HepG2 (cell line): ENCODE data around the gene EMC9. TPM values are rescaled to one million over a fixed set of nuclear protein-coding genes. Genes with fewer than 3 reads are reported as not detected.

Experiments
- DNMT1 ChIP-seq: sonication (generic); formaldehyde crosslinking; IDR thresholded peaks from 2 replicates; pipeline ENCODE4 v1.5.1; 2020; ENCODE audit warnings: mild to moderate bottlenecking, missing genetic modification reagents
- JUN ChIP-seq: sonication (generic); formaldehyde crosslinking; IDR thresholded peaks from 2 replicates; pipeline ENCODE4 v1.4.0; 2020; ENCODE audit warnings: mild to moderate bottlenecking, missing genetic modification reagents
- KAT2B ChIP-seq: fragments of 150-350 bp; IDR thresholded peaks from 2 replicates; pipeline ENCODE4 v1.6.1; 2014; ENCODE audit warnings: low read depth, low read length, borderline replicate concordance
- NFE2L1 ChIP-seq: sonication (generic); formaldehyde crosslinking; IDR thresholded peaks from 2 replicates; pipeline ENCODE4 v1.4.0; 2020; ENCODE audit warnings: missing genetic modification reagents, mild to moderate bottlenecking, borderline replicate concordance
- NR1H2 ChIP-seq: sonication (generic); formaldehyde crosslinking; IDR thresholded peaks from 2 replicates; pipeline ENCODE4 v1.8.1; 2022; ENCODE audit warnings: low read depth, missing genetic modification reagents, borderline replicate concordance
- PHF21A ChIP-seq: sonication (generic); formaldehyde crosslinking; IDR thresholded peaks from 2 replicates; pipeline ENCODE4 v1.5.0; 2020; ENCODE audit warnings: mild to moderate bottlenecking, missing genetic modification reagents
- ZNF33A ChIP-seq: sonication (generic); formaldehyde crosslinking; IDR thresholded peaks from 2 replicates; pipeline ENCODE4 v1.5.1; 2020; ENCODE audit warnings: missing genetic modification reagents, mild to moderate bottlenecking, moderate library complexity, borderline replicate concordance
- ZNF446 ChIP-seq: sonication (generic); formaldehyde crosslinking; IDR thresholded peaks from 2 replicates; pipeline ENCODE4 v1.5.0; 2020; ENCODE audit warnings: mild to moderate bottlenecking, missing genetic modification reagents
- ZNF614 ChIP-seq: IDR thresholded peaks from 2 replicates; pipeline ENCODE4 v1.6.1; 2018; ENCODE audit warnings: missing biosample characterization, missing genetic modification reagents, inconsistent platforms, borderline replicate concordance
- ZNF629 ChIP-seq: sonication (generic); formaldehyde crosslinking; conservative IDR thresholded peaks from 2 replicates; pipeline ENCODE4 v1.5.0; 2020; ENCODE audit warnings: missing genetic modification reagents
- ZNF644 ChIP-seq: IDR thresholded peaks from 2 replicates; pipeline ENCODE4 v1.6.1; 2016; ENCODE audit warnings: low read depth
- polyA plus RNA-seq, 8 experiments: library from polyadenylated mRNA; depleted of rRNA in 3 of 8; stranded (reverse) in 7 of 8; unstranded in 1 of 8; fragments of >200 nt; fragmentation: Illumina TruSeq in 4 of 8; extraction: Trizol in 4 of 8; gene quantifications; 2 replicates each; pipeline versions ENCODE4 v1.2.1 to v1.2.3, GENCODE V29; 2011 to 2016; ENCODE audit warnings: low read depth in 4 of 8, missing spikeins in 1 of 8, mixed read lengths in 1 of 8; ENCODE audit not compliant: insufficient read depth in 1 of 8
- total RNA-seq, 5 experiments: library from RNA; depleted of rRNA; stranded (reverse); fragments of >200 nt; fragmentation: Illumina TruSeq; extraction: Trizol; gene quantifications; 2 replicates each; pipeline ENCODE4 v1.2.3, GENCODE V29; 2016; ENCODE audit warnings: low read depth in 1 of 5
- TF ChIP-seq, protein P1 (sequence below): IDR thresholded peaks from 2 replicates; pipeline ENCODE4 v1.6.1; 2012; ENCODE audit warnings: low read length, improper control_type of control experiment
- TF ChIP-seq, protein P2 (sequence below): IDR thresholded peaks from 2 replicates; pipeline ENCODE4 v1.6.1; 2016; ENCODE audit warnings: low read depth, missing genetic modification reagents, missing compliant biosample characterization
- TF ChIP-seq, protein P3 (sequence below): IDR thresholded peaks from 2 replicates; pipeline ENCODE4 v1.6.1; 2016; ENCODE audit warnings: low read depth, borderline replicate concordance
- TF ChIP-seq, protein P4 (sequence below): IDR thresholded peaks from 2 replicates; pipeline ENCODE4 v1.6.1; 2016; ENCODE audit warnings: low read depth, control low read depth
- TF ChIP-seq, protein P5 (sequence below): sonication (generic); formaldehyde crosslinking; IDR thresholded peaks from 2 replicates; pipeline ENCODE4 v1.5.1; 2020; ENCODE audit warnings: mild to moderate bottlenecking, missing genetic modification reagents, borderline replicate concordance

Gene EMC9
- total and polyA plus RNA-seq, 2 of the 13 experiments (the other 11 are each of a cell fraction or from before 2014, with no cell fraction given): 60.5 to 78.7 TPM

DNA sequence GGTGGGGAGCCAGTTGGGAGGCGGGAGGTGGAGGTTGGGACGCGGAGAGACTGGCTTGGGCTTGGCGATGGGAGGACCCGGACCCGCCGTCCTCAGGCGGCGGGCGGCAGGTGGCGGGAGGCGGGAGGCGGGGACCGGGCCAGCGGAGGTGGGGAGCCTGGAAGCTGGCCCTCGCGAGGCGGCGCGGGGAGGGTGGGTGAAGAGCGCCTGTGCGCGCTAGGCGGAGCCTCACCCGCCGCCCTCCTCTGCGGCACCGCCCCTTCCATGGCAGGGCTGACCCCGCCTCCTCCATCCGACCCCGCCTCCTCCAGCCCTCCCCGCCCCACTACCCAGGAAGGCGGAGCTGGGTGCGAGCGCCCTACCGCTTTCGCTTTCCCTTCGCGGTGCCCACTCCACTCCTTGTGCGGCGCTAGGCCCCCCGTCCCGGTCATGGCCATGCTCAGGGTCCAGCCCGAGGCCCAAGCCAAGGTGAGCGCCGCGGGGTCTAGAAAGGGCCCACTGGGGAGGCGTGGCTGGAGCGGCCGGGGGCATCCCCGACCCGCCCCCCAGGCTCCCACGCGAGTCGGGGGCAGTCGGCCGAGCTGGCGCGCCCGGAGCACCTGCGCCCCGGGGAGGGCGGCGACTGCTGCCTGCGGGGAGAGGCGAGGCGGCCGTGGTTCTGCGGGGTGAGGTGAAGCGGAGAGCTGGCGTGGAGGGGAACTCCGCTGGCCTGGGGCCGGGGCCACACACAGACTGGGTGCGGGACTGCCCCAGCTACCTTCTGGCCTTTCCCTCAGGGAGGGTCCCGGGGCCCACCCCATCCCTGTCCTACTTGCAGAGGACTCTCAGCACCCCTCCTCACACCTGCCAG is 5.3 kb downstream of the EMC9 start, which contains the start of gene PSME1 (continued):
- TF ChIP-seq, protein P1, sequence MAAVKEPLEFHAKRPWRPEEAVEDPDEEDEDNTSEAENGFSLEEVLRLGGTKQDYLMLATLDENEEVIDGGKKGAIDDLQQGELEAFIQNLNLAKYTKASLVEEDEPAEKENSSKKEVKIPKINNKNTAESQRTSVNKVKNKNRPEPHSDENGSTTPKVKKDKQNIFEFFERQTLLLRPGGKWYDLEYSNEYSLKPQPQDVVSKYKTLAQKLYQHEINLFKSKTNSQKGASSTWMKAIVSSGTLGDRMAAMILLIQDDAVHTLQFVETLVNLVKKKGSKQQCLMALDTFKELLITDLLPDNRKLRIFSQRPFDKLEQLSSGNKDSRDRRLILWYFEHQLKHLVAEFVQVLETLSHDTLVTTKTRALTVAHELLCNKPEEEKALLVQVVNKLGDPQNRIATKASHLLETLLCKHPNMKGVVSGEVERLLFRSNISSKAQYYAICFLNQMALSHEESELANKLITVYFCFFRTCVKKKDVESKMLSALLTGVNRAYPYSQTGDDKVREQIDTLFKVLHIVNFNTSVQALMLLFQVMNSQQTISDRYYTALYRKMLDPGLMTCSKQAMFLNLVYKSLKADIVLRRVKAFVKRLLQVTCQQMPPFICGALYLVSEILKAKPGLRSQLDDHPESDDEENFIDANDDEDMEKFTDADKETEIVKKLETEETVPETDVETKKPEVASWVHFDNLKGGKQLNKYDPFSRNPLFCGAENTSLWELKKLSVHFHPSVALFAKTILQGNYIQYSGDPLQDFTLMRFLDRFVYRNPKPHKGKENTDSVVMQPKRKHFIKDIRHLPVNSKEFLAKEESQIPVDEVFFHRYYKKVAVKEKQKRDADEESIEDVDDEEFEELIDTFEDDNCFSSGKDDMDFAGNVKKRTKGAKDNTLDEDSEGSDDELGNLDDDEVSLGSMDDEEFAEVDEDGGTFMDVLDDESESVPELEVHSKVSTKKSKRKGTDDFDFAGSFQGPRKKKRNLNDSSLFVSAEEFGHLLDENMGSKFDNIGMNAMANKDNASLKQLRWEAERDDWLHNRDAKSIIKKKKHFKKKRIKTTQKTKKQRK: no peak
- TF ChIP-seq NFE2L1 (CRISPR knock-in tag) (peak; percentile 79; the same call in 1 of the 2 replicates), JUN (peak; percentile 40; the same call in 1 of the 2 replicates), ZNF644 (peak; percentile 35; the same call in 1 of the 2 replicates), ZNF446 (CRISPR knock-in tag) (no peak), ZNF614 (peak; percentile 85; the same call in 1 of the 2 replicates), KAT2B (no peak), NR1H2 (CRISPR knock-in tag) (no peak; the same call in 1 of the 2 replicates), DNMT1 (CRISPR knock-in tag) (peak; percentile 66; the same call in 1 of the 2 replicates), PHF21A (no peak), ZNF33A (CRISPR knock-in tag) (no peak), ZNF629 (CRISPR knock-in tag) (0 out of 2 replicates have a peak, but pooled peaks have one; percentile 7)
- TF ChIP-seq, protein P2, sequence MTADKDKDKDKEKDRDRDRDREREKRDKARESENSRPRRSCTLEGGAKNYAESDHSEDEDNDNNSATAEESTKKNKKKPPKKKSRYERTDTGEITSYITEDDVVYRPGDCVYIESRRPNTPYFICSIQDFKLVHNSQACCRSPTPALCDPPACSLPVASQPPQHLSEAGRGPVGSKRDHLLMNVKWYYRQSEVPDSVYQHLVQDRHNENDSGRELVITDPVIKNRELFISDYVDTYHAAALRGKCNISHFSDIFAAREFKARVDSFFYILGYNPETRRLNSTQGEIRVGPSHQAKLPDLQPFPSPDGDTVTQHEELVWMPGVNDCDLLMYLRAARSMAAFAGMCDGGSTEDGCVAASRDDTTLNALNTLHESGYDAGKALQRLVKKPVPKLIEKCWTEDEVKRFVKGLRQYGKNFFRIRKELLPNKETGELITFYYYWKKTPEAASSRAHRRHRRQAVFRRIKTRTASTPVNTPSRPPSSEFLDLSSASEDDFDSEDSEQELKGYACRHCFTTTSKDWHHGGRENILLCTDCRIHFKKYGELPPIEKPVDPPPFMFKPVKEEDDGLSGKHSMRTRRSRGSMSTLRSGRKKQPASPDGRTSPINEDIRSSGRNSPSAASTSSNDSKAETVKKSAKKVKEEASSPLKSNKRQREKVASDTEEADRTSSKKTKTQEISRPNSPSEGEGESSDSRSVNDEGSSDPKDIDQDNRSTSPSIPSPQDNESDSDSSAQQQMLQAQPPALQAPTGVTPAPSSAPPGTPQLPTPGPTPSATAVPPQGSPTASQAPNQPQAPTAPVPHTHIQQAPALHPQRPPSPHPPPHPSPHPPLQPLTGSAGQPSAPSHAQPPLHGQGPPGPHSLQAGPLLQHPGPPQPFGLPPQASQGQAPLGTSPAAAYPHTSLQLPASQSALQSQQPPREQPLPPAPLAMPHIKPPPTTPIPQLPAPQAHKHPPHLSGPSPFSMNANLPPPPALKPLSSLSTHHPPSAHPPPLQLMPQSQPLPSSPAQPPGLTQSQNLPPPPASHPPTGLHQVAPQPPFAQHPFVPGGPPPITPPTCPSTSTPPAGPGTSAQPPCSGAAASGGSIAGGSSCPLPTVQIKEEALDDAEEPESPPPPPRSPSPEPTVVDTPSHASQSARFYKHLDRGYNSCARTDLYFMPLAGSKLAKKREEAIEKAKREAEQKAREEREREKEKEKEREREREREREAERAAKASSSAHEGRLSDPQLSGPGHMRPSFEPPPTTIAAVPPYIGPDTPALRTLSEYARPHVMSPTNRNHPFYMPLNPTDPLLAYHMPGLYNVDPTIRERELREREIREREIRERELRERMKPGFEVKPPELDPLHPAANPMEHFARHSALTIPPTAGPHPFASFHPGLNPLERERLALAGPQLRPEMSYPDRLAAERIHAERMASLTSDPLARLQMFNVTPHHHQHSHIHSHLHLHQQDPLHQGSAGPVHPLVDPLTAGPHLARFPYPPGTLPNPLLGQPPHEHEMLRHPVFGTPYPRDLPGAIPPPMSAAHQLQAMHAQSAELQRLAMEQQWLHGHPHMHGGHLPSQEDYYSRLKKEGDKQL (CRISPR knock-in tag): 0 out of 2 replicates have a peak, but pooled peaks have one; percentile 57
- TF ChIP-seq, protein P3, sequence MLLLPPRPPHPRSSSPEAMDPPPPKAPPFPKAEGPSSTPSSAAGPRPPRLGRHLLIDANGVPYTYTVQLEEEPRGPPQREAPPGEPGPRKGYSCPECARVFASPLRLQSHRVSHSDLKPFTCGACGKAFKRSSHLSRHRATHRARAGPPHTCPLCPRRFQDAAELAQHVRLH (CRISPR knock-in tag): no peak
- TF ChIP-seq, protein P4, sequence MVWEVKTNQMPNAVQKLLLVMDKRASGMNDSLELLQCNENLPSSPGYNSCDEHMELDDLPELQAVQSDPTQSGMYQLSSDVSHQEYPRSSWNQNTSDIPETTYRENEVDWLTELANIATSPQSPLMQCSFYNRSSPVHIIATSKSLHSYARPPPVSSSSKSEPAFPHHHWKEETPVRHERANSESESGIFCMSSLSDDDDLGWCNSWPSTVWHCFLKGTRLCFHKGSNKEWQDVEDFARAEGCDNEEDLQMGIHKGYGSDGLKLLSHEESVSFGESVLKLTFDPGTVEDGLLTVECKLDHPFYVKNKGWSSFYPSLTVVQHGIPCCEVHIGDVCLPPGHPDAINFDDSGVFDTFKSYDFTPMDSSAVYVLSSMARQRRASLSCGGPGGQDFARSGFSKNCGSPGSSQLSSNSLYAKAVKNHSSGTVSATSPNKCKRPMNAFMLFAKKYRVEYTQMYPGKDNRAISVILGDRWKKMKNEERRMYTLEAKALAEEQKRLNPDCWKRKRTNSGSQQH (CRISPR knock-in tag): no peak; the same call in 1 of the 2 replicates
- TF ChIP-seq, protein P5, sequence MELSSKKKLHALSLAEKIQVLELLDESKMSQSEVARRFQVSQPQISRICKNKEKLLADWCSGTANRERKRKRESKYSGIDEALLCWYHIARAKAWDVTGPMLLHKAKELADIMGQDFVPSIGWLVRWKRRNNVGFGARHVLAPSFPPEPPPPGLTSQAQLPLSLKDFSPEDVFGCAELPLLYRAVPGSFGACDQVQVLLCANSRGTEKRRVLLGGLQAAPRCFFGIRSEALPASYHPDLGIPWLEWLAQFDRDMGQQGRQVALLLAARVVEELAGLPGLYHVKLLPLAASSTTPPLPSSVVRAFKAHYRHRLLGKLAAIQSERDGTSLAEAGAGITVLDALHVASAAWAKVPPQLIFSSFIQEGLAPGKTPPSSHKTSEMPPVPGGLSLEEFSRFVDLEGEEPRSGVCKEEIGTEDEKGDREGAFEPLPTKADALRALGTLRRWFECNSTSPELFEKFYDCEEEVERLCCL: peak; percentile 92
